Measurements from ENCODE around the gene FRS3. TPM values are rescaled to one million over a fixed set of nuclear protein-coding genes. Genes with fewer than 3 reads are reported as not detected.

The FRS3 gene
- total RNA-seq, 2 donors from 2014 or later = 10.5 to 11.4 TPM

DNA sequence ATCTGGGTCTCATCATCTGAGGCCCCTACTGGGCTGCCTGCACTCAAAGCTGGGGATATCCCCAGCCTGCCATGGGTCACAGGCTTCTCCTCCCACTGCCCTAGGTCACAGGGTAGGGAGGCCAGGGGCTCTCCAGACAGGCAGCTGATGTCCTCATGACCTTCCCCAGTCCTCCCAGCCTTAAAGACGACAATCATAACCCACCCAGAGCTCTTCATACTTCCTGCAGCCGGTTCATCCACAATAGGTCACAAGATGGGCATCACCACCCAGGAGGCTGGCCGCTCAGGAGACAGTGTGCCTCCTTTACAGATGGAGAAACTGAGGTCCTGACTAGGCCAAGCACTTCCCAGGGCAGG lies 59.5 kb downstream of the FRS3 start:
- no peaks in the 10 kb centered on the region for H3K36me3 Mint-ChIP-seq (ENCODE audit: insufficient read depth in 2 of 2)

More for the DNA sequence above, 59.5 kb downstream of the FRS3 start:
- ATAC-seq (replicated peaks in 1 of 2) = no peak
- Mint-ChIP-seq H3K4me1 (ENCODE audit: low read depth) (peaks cover 9% of the 10 kb centered on the region), H3K27ac (no peak overlapping the region), H3K4me3 (no peak overlapping the region), H3K9me3 (no peaks in the 10 kb centered on the region), H3K27me3 (ENCODE audit: low read depth) (no peaks in the 10 kb centered on the region)
- no peak for DNase-seq

Other genes with a start within 250 kb of the FRS3 start
- 10 to 100 TPM; 25.9 to 27.7 TPM for gene FOXP4, start 233.5 kb downstream of the FRS3 start, total RNA-seq
- not detected for gene MDFI, start 141.4 kb downstream of the FRS3 start, total RNA-seq
- gene TFEB, start 44.3 kb downstream of the FRS3 start, total RNA-seq = 10 to 100 TPM; 15.3 to 17.5 TPM
- gene PGC, start 32.5 kb downstream of the FRS3 start, total RNA-seq = not detected
- gene PRICKLE4, start 882 bp upstream of the FRS3 start, total RNA-seq = under 1 TPM in 1 of 2 donors, not detected in 1; 0.29 TPM
- gene TOMM6, start 7.8 kb upstream of the FRS3 start, total RNA-seq = 100 to 1,000 TPM; 109 to 120 TPM
- 10 to 100 TPM; 13.3 to 14.8 TPM for gene USP49, start 115.5 kb upstream of the FRS3 start, total RNA-seq
- gene MED20, start 141.2 kb upstream of the FRS3 start, total RNA-seq = 10 to 100 TPM; 24.9 to 34.6 TPM
- 10 to 100 TPM; 30.4 to 38.1 TPM for gene BYSL, start 141.6 kb upstream of the FRS3 start, total RNA-seq
- gene CCND3, start 161.9 kb upstream of the FRS3 start, total RNA-seq = 100 to 1,000 TPM; 256 to 259 TPM

Data from activated T-cell treated with anti-CD3 and anti-CD28 coated beads, Interleukin-2, amount 50 U/mL, for 72 hours (primary cell).